Measurements from ENCODE around the gene TMF1. TPM values are rescaled to one million over a fixed set of nuclear protein-coding genes. Genes with fewer than 3 reads are reported as not detected.

Gene TMF1
- total and polyA plus RNA-seq, 10 of the 15 experiments (the other 5 are each of a cell fraction or from before 2014, with no cell fraction given), result 7.1 to 24.5 (median 18.6) TPM

DNA sequence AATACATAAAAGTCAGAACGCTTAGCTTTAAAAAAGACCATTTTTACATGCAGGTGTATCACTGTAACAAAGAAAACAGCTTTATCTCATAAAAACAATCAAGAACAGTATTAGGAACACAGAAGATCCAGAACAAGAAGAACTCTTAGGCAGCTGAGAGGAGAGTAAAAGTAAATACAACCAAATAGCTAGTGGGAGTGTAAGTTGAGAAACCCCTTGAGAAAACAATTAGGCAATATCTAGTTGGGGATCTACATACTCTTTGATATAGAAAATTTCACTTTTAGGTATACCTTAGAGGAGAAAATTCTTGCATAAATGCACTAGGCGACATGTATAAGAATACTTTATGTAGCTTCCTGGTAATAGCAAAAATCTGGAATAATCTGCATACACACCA, 7.5 kb downstream of the TMF1 start:
- intact Hi-C loops (cut with micrococcal nuclease; ENCODE audit: unreplicated experiment) (no loop called here), in situ Hi-C loops (cut with MboI) (no loop called here)
- Histone ChIP-seq H4K20me1 (ENCODE audit: control insufficient read depth, insufficient read depth) (no peaks in the 10 kb centered on the region), H3K27ac (ENCODE audit: control insufficient read depth, insufficient read depth) (no peak overlapping the region), H3K4me1 (ENCODE audit: control insufficient read depth, insufficient read depth, low read length) (no peaks in the 10 kb centered on the region), H2AFZ (ENCODE audit: control insufficient read depth, low read depth, low read length) (no peak overlapping the region), H3K4me2 (ENCODE audit: control insufficient read depth, insufficient read depth) (no peak overlapping the region), H3K9ac (ENCODE audit: control insufficient read depth, insufficient read depth, low read length) (no peak overlapping the region), H3K27me3 (replicated peaks in 1 of 2; ENCODE audit: control insufficient read depth in 2 of 2, insufficient read depth in 2 of 2, low read length in 1 of 2) (no peaks in the 10 kb centered on the region), H3K9me3 (replicated peaks; ENCODE audit: control insufficient read depth, insufficient read depth, low read length) (no peaks in the 10 kb centered on the region), H3K4me3 (no peak overlapping the region), H3K79me2 (ENCODE audit: control insufficient read depth, insufficient read depth, low read length) (peaks cover 36% of the 10 kb centered on the region), H3K36me3 (ENCODE audit: control insufficient read depth in 2 of 2, insufficient read depth in 2 of 2, low read length in 1 of 2) (peaks cover 0 to 12% of the 10 kb centered on the region in 2 experiments; a peak in 3 of 4 replicates)
- no peak for FAIRE-seq
- ChIA-PET SMC1A (ENCODE audit: uncharacterized antibody, unreplicated experiment) (interaction anchor here (0.9 to 3.1 kb wide), 10 partner anchors 8 to 76 kb away, joined by 3 to 15 read pairs (median 6); partner anchors contain the start of gene TMF1), POLR2A (interaction anchor here (1.3 to 2.4 kb wide), 2 partner anchors 13 to 44 kb away, joined by 5 to 6 read pairs; no protein-coding TSS in a partner anchor), RAD21 (ENCODE audit: unreplicated experiment) (interaction anchor here (1.0 to 1.4 kb wide), 3 partner anchors 34 to 76 kb away, joined by 3 to 4 read pairs (median 4); no protein-coding TSS in a partner anchor), CTCF (interaction anchor here (0.7 to 1.8 kb wide), 5 partner anchors 9 to 77 kb away, joined by 4 to 7 read pairs (median 5); partner anchors contain the start of genes ARL6IP5, EOGT and LMOD3)
- BruUV-seq (replicated peaks), result no TSS peak
- no peak for DNase-seq (ENCODE audit: low read depth, low spot score)
- 100% methylated on average over 2 of the region's 2 CpGs for WGBS (ENCODE audit: insufficient coverage, insufficient replicate concordance, low lambda C conversion rate, missing lambda C conversion rate)
- ATAC-seq, result no peak
- TF ChIP-seq, protein P1, sequence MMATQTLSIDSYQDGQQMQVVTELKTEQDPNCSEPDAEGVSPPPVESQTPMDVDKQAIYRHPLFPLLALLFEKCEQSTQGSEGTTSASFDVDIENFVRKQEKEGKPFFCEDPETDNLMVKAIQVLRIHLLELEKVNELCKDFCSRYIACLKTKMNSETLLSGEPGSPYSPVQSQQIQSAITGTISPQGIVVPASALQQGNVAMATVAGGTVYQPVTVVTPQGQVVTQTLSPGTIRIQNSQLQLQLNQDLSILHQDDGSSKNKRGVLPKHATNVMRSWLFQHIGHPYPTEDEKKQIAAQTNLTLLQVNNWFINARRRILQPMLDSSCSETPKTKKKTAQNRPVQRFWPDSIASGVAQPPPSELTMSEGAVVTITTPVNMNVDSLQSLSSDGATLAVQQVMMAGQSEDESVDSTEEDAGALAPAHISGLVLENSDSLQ (IDR thresholded peaks at IDR 0.05), result no peak
- TF ChIP-seq TCF3 (IDR thresholded peaks at IDR 0.05; ENCODE audit: borderline replicate concordance, insufficient read depth, low read depth, low read length) (no peak), HCFC1 (IDR thresholded peaks at IDR 0.05; ENCODE audit: low read length) (no peak), TARDBP (IDR thresholded peaks at IDR 0.05; ENCODE audit: borderline replicate concordance) (no peak), SPI1 (IDR thresholded peaks at IDR 0.05; ENCODE audit: borderline replicate concordance, insufficient read depth, low read depth, low read length) (no peak), POU2F2 (IDR thresholded peaks at IDR 0.05; ENCODE audit: borderline replicate concordance, low read depth, low read length) (no peak), NFYB (IDR thresholded peaks at IDR 0.05; ENCODE audit: insufficient read depth, low read depth, low read length) (no peak), PAX8 (IDR thresholded peaks at IDR 0.05) (no peak), ZZZ3 (IDR thresholded peaks at IDR 0.05; ENCODE audit: control insufficient read depth, insufficient read length, low read depth) (no peak), NFYA (IDR thresholded peaks at IDR 0.05; ENCODE audit: borderline replicate concordance, low read depth, low read length) (no peak), CHD1 (IDR thresholded peaks at IDR 0.05; ENCODE audit: low read depth, low read length) (no peak), SREBF2 (IDR thresholded peaks at IDR 0.05; ENCODE audit: low read length) (no peak), FOXM1 (IDR thresholded peaks at IDR 0.05; ENCODE audit: low read depth, low read length) (no peak), MEF2B (IDR thresholded peaks at IDR 0.05; ENCODE audit: partially characterized antibody, poor library complexity, severe bottlenecking) (no peak), BHLHE40 (IDR thresholded peaks at IDR 0.05; ENCODE audit: borderline replicate concordance in 1 of 2, low read depth in 2 of 2, low read length in 1 of 2) (no peak)
- TF ChIP-seq, protein P2, sequence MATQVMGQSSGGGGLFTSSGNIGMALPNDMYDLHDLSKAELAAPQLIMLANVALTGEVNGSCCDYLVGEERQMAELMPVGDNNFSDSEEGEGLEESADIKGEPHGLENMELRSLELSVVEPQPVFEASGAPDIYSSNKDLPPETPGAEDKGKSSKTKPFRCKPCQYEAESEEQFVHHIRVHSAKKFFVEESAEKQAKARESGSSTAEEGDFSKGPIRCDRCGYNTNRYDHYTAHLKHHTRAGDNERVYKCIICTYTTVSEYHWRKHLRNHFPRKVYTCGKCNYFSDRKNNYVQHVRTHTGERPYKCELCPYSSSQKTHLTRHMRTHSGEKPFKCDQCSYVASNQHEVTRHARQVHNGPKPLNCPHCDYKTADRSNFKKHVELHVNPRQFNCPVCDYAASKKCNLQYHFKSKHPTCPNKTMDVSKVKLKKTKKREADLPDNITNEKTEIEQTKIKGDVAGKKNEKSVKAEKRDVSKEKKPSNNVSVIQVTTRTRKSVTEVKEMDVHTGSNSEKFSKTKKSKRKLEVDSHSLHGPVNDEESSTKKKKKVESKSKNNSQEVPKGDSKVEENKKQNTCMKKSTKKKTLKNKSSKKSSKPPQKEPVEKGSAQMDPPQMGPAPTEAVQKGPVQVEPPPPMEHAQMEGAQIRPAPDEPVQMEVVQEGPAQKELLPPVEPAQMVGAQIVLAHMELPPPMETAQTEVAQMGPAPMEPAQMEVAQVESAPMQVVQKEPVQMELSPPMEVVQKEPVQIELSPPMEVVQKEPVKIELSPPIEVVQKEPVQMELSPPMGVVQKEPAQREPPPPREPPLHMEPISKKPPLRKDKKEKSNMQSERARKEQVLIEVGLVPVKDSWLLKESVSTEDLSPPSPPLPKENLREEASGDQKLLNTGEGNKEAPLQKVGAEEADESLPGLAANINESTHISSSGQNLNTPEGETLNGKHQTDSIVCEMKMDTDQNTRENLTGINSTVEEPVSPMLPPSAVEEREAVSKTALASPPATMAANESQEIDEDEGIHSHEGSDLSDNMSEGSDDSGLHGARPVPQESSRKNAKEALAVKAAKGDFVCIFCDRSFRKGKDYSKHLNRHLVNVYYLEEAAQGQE (IDR thresholded peaks at IDR 0.05; ENCODE audit: low read depth, low read length), result no peak
- TF ChIP-seq, protein P3, sequence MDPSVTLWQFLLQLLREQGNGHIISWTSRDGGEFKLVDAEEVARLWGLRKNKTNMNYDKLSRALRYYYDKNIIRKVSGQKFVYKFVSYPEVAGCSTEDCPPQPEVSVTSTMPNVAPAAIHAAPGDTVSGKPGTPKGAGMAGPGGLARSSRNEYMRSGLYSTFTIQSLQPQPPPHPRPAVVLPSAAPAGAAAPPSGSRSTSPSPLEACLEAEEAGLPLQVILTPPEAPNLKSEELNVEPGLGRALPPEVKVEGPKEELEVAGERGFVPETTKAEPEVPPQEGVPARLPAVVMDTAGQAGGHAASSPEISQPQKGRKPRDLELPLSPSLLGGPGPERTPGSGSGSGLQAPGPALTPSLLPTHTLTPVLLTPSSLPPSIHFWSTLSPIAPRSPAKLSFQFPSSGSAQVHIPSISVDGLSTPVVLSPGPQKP (IDR thresholded peaks at IDR 0.05; ENCODE audit: low read depth, low read length), result no peak
- TF ChIP-seq, protein P4, sequence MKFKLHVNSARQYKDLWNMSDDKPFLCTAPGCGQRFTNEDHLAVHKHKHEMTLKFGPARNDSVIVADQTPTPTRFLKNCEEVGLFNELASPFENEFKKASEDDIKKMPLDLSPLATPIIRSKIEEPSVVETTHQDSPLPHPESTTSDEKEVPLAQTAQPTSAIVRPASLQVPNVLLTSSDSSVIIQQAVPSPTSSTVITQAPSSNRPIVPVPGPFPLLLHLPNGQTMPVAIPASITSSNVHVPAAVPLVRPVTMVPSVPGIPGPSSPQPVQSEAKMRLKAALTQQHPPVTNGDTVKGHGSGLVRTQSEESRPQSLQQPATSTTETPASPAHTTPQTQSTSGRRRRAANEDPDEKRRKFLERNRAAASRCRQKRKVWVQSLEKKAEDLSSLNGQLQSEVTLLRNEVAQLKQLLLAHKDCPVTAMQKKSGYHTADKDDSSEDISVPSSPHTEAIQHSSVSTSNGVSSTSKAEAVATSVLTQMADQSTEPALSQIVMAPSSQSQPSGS (IDR thresholded peaks at IDR 0.05; ENCODE audit: low read length), result no peak

Measured in GM12878 (cell line).